Neuronal stem cell (in vitro differentiated cells): ENCODE measurements around the gene CD244.
"Not testable (repeated sequence)": the region's sequence is repeated elsewhere in the genome, so short reads cannot be mapped to it uniquely, and the experiment has no call there.

Experiments used
- DNase-seq: peaks from one replicate; pipeline ENCODE4 v3.0.0-alpha.2; 2013; ENCODE audit warnings: low spot score
- H2AFZ ChIP-seq: one replicate; pipeline ENCODE4 v1.6.1; 2013; ENCODE audit warnings: mild to moderate bottlenecking, low read length, inconsistent platforms
- H2AK5ac ChIP-seq: 2 replicates; pipeline ENCODE4 v1.6.1; 2013; ENCODE audit warnings: low read depth, mild to moderate bottlenecking, inconsistent platforms, low read length, moderate library complexity, mixed read lengths
- H2BK120ac ChIP-seq: 2 replicates; pipeline ENCODE4 v1.6.1; 2013; ENCODE audit warnings: low read depth, mild to moderate bottlenecking, inconsistent platforms, low read length, moderate library complexity, mixed read lengths
- H2BK12ac ChIP-seq: one replicate; pipeline ENCODE4 v1.6.1; 2013; ENCODE audit warnings: low read length, inconsistent platforms
- H2BK15ac ChIP-seq: 2 replicates; pipeline ENCODE4 v1.6.1; 2013; ENCODE audit warnings: mild to moderate bottlenecking, low read length, inconsistent platforms, mixed read lengths
- H2BK5ac ChIP-seq: one replicate; pipeline ENCODE4 v1.6.1; 2013; ENCODE audit warnings: inconsistent platforms, mild to moderate bottlenecking, low read length, moderate library complexity
- H3K14ac ChIP-seq: one replicate; pipeline ENCODE4 v1.6.1; 2013; ENCODE audit warnings: low read length, inconsistent platforms
- H3K18ac ChIP-seq: 2 replicates; pipeline ENCODE4 v1.6.1; 2013; ENCODE audit warnings: low read length, inconsistent platforms
- H3K23ac ChIP-seq: 2 replicates; pipeline ENCODE4 v1.6.1; 2013; ENCODE audit warnings: low read depth, mild to moderate bottlenecking, mixed read lengths, low read length, inconsistent platforms; ENCODE audit not compliant: poor library complexity
- H3K27ac ChIP-seq: replicated peaks from 3 replicates; pipeline ENCODE4 v1.5.1; 2013; ENCODE audit warnings: low read length, inconsistent platforms
- H3K27me3 ChIP-seq, 3 experiments: 2 replicates each; pipeline ENCODE4 v1.6.1; 2013; ENCODE audit warnings: low read length in 3 of 3, mild to moderate bottlenecking in 2 of 3, inconsistent platforms in 1 of 3, low read depth in 1 of 3, mixed read lengths in 1 of 3, moderate library complexity in 1 of 3; ENCODE audit not compliant: control insufficient read depth in 3 of 3, insufficient read depth in 3 of 3
- H3K36me3 ChIP-seq, 2 donors: replicated peaks in 1 of 2; 2 replicates each; pipeline ENCODE4 v1.6.1; 2013; ENCODE audit warnings: low read length in 2 of 2; ENCODE audit not compliant: control insufficient read depth in 2 of 2, insufficient read depth in 2 of 2
- H3K4ac ChIP-seq: 2 replicates; pipeline ENCODE4 v1.6.1; 2013; ENCODE audit warnings: inconsistent platforms, mild to moderate bottlenecking, low read length, moderate library complexity
- H3K4me1 ChIP-seq, 2 donors: 1 replicate in 1 of 2; 2 replicates in 1 of 2; pipeline ENCODE4 v1.6.1; 2013; ENCODE audit warnings: low read length in 2 of 2, low read depth in 1 of 2; ENCODE audit not compliant: control insufficient read depth in 2 of 2, insufficient read depth in 1 of 2
- H3K4me2 ChIP-seq: one replicate; pipeline ENCODE4 v1.6.1; 2013; ENCODE audit warnings: mild to moderate bottlenecking, low read length, inconsistent platforms; ENCODE audit not compliant: insufficient read depth, poor library complexity, severe bottlenecking
- H3K4me3 ChIP-seq, 2 donors: 2 replicates each; pipeline ENCODE4 v1.5.1; 2013; ENCODE audit warnings: low read length in 2 of 2, mild to moderate bottlenecking in 2 of 2, inconsistent platforms in 1 of 2, moderate library complexity in 1 of 2
- H3K79me1 ChIP-seq: one replicate; pipeline ENCODE4 v1.6.1; 2013; ENCODE audit warnings: low read depth, mild to moderate bottlenecking, inconsistent platforms, low read length, moderate library complexity
- H3K9ac ChIP-seq: one replicate; pipeline ENCODE4 v1.6.1; 2013; ENCODE audit warnings: mild to moderate bottlenecking, low read depth, low read length, inconsistent platforms; ENCODE audit not compliant: poor library complexity
- H3K9me3 ChIP-seq, 2 donors: replicated peaks in 1 of 2; 2 replicates each; pipeline versions ENCODE3 to v1.6.1; 2013; ENCODE audit warnings: low read length in 2 of 2, mild to moderate bottlenecking in 2 of 2, inconsistent platforms in 1 of 2, low read depth in 1 of 2, mixed read lengths in 1 of 2, moderate library complexity in 1 of 2; ENCODE audit not compliant: control insufficient read depth in 2 of 2, insufficient read depth in 1 of 2
- H4K8ac ChIP-seq: one replicate; pipeline ENCODE4 v1.6.1; 2013; ENCODE audit warnings: low read depth, mild to moderate bottlenecking, inconsistent platforms, low read length, moderate library complexity
- H4K91ac ChIP-seq: one replicate; pipeline ENCODE4 v1.6.1; 2013; ENCODE audit warnings: low read length, low read depth, mild to moderate bottlenecking, inconsistent platforms; ENCODE audit not compliant: poor library complexity
- WGBS, 2 donors: extraction: QIAGEN DNeasy Blood & Tissue Kit; methylation state at CpG; one replicate each; pipeline ENCODE4 v1.1.7; 2013; ENCODE audit warnings: missing lambda C conversion rate in 2 of 2, mixed read lengths in 1 of 2; ENCODE audit not compliant: insufficient read length in 2 of 2, insufficient replicate concordance in 1 of 2; ENCODE audit errors: extremely low coverage in 2 of 2; 5-methylcytosine and 5-hydroxymethylcytosine counted together

CD244 gene

GRCh38 chr1:160901768-160902167, 39.1 kb upstream of the CD244 start:
- Histone ChIP-seq H3K4ac (no peak overlapping the region), H3K23ac (no peak overlapping the region), H2BK120ac (no peak overlapping the region), H3K14ac (no peak overlapping the region), H2BK15ac (no peak overlapping the region), H3K27me3 (no peaks in the 10 kb centered on the region), H3K36me3 (no peaks in the 10 kb centered on the region), H3K9me3 (no peaks in the 10 kb centered on the region), H3K79me1 (no peaks in the 10 kb centered on the region), H3K18ac (no peak overlapping the region), H2AFZ (no peak overlapping the region), H4K8ac (no peak overlapping the region), H3K27ac (no peak overlapping the region), H3K4me1 (no peaks in the 10 kb centered on the region), H4K91ac (no peak overlapping the region), H3K9ac (no peak overlapping the region), H3K4me3 (no peak overlapping the region), H3K4me2 (no peak overlapping the region), H2BK5ac (no peak overlapping the region), H2BK12ac (no peak overlapping the region), H2AK5ac (no peak overlapping the region)
- no CpG with 5 or more reads among the region's 2 CpGs for WGBS, 2 donors
- DNase-seq, result no peak

GRCh38 chr1:160900683-160901082, 38.0 kb upstream of the CD244 start:
- not testable (repeated sequence) for H3K27ac ChIP-seq, H3K9me3 ChIP-seq, H3K4ac ChIP-seq, H3K14ac ChIP-seq, DNase-seq, H3K23ac ChIP-seq, H2AFZ ChIP-seq, H3K18ac ChIP-seq, H3K4me2 ChIP-seq, H3K9ac ChIP-seq, H4K91ac ChIP-seq, H2BK5ac ChIP-seq, H3K4me1 ChIP-seq, H2BK15ac ChIP-seq, H2AK5ac ChIP-seq, H3K27me3 ChIP-seq, H3K4me3 ChIP-seq, H2BK120ac ChIP-seq, H3K36me3 ChIP-seq, H3K79me1 ChIP-seq, H4K8ac ChIP-seq, H2BK12ac ChIP-seq
- WGBS, 2 donors, result no CpG with 5 or more reads among the region's 3 CpGs

- not testable (repeated sequence) for DNase-seq, H2BK120ac ChIP-seq, H3K9me3 ChIP-seq, H3K4me1 ChIP-seq, H3K23ac ChIP-seq, H2BK12ac ChIP-seq, H2BK15ac ChIP-seq, H4K8ac ChIP-seq, H2BK5ac ChIP-seq, H3K79me1 ChIP-seq, H2AK5ac ChIP-seq, H3K18ac ChIP-seq, H3K27me3 ChIP-seq, H2AFZ ChIP-seq, H3K14ac ChIP-seq, H3K4me3 ChIP-seq, H3K36me3 ChIP-seq, H4K91ac ChIP-seq, H3K4me2 ChIP-seq, H3K4ac ChIP-seq, H3K27ac ChIP-seq
- H3K9ac ChIP-seq, result peak overlapping the region; percentile 30
- no CpG with 5 or more reads among the region's 18 CpGs for WGBS, 2 donors
These were observed 31.9 kb upstream of the CD244 start for GRCh38 chr1:160894368-160895135.

- H3K18ac ChIP-seq, result no peak overlapping the region
- H3K27me3 ChIP-seq, result no peaks in the 10 kb centered on the region
- H2AFZ ChIP-seq, result no peak overlapping the region
- no peaks in the 10 kb centered on the region for H3K79me1 ChIP-seq
- no peak overlapping the region for H3K14ac ChIP-seq
- no peak overlapping the region for H3K4ac ChIP-seq
- H2BK12ac ChIP-seq, result no peak overlapping the region
- no peak overlapping the region for H2BK5ac ChIP-seq
- H2AK5ac ChIP-seq, result no peak overlapping the region
- H3K23ac ChIP-seq, result no peak overlapping the region
- no peak overlapping the region for H3K9ac ChIP-seq
- DNase-seq, result no peak
- no peaks in the 10 kb centered on the region for H3K36me3 ChIP-seq
- H2BK120ac ChIP-seq, result no peak overlapping the region
- no CpG with 5 or more reads among the region's 2 CpGs for WGBS, 2 donors
- H2BK15ac ChIP-seq, result no peak overlapping the region
- H4K8ac ChIP-seq, result no peak overlapping the region
- H3K4me2 ChIP-seq, result no peak overlapping the region
- no peak overlapping the region for H3K27ac ChIP-seq
- H3K4me1 ChIP-seq, result no peaks in the 10 kb centered on the region
- H3K4me3 ChIP-seq, result no peak overlapping the region
- no peak overlapping the region for H4K91ac ChIP-seq
- no peaks in the 10 kb centered on the region for H3K9me3 ChIP-seq
These were observed 28.8 kb upstream of the CD244 start for GRCh38 chr1:160891474-160891873.
